Smooth muscle cell (in vitro differentiated cells): ENCODE results near the gene ENPP7. TPM values are rescaled to one million over a fixed set of nuclear protein-coding genes. Genes with fewer than 3 reads are reported as not detected.

Experiments used
- DNase-seq: peaks from one replicate; lab custom pipeline; 2025; ENCODE audit not compliant: unreplicated experiment; lab: John Stamatoyannopoulos, UW
- H2AFZ ChIP-seq: fragments of 200-600 bp; sonication (generic); 2 replicates; pipeline ENCODE4 v1.6.0; 2016; ENCODE audit warnings: antibody characterized with exemption, low read depth, mild to moderate bottlenecking
- H3F3A ChIP-seq: fragments of 200-600 bp; sonication (generic); 2 replicates; pipeline ENCODE4 v1.6.0; 2017; ENCODE audit warnings: antibody characterized with exemption, low read depth
- H3K27ac ChIP-seq: fragments of 200-600 bp; sonication (generic); 2 replicates; pipeline ENCODE4 v1.5.1; 2016; ENCODE audit warnings: low read depth, mild to moderate bottlenecking
- H3K27me3 ChIP-seq: fragments of 200-600 bp; sonication (generic); 2 replicates; pipeline ENCODE4 v1.6.1; 2016; ENCODE audit warnings: low read depth, mild to moderate bottlenecking
- H3K36me3 ChIP-seq: fragments of 200-600 bp; sonication (generic); 2 replicates; pipeline ENCODE4 v1.5.1; 2016; ENCODE audit warnings: low read depth
- H3K4me1 ChIP-seq: fragments of 200-600 bp; sonication (generic); 2 replicates; pipeline ENCODE4 v1.5.1; 2016; ENCODE audit warnings: low read depth
- H3K4me2 ChIP-seq: fragments of 200-600 bp; sonication (generic); 2 replicates; pipeline ENCODE4 v1.6.0; 2016; ENCODE audit warnings: mild to moderate bottlenecking
- H3K4me3 ChIP-seq: fragments of 200-600 bp; sonication (generic); 2 replicates; pipeline ENCODE4 v1.5.1; 2016; ENCODE audit warnings: mild to moderate bottlenecking
- H3K79me2 ChIP-seq: fragments of 200-600 bp; sonication (generic); 2 replicates; pipeline ENCODE4 v1.6.0; 2016; ENCODE audit warnings: low read depth, mild to moderate bottlenecking
- H3K9ac ChIP-seq: fragments of 200-600 bp; sonication (generic); 2 replicates; pipeline ENCODE4 v1.6.0; 2016; ENCODE audit warnings: low read depth
- H3K9me3 ChIP-seq: fragments of 200-600 bp; sonication (generic); replicated peaks from 2 replicates; pipeline ENCODE4 v1.5.1; 2016; ENCODE audit warnings: low read depth
- H4K20me1 ChIP-seq: fragments of 200-600 bp; sonication (generic); 2 replicates; pipeline ENCODE4 v1.6.0; 2016; ENCODE audit warnings: low read depth
- WGBS: methylation state at CpG from one replicate; pipeline ENCODE4 v1.1.7; 2016; ENCODE audit warnings: low lambda C conversion rate; 5-methylcytosine and 5-hydroxymethylcytosine counted together
- polyA plus RNA-seq: library from polyadenylated mRNA; unstranded; fragments of >200 nt; fragmentation: Nextera tagmentation; extraction: Ambion mirVana; gene quantifications from 2 replicates; pipeline ENCODE4 v1.2.1, GENCODE V29; 2016
- total RNA-seq: library from RNA; depleted of rRNA; stranded (reverse); fragments of >200 nt; gene quantifications from 2 replicates; pipeline ENCODE4 v1.2.3, GENCODE V29; 2014
- TF ChIP-seq, protein P1 (sequence below): fragments of 200-600 bp; sonication (generic); IDR thresholded peaks from 2 replicates; pipeline ENCODE4 v1.5.1; 2017; ENCODE audit warnings: borderline replicate concordance, mild to moderate bottlenecking, antibody characterized with exemption; ENCODE audit not compliant: insufficient read depth, poor library complexity, severe bottlenecking

Gene ENPP7
- total and polyA plus RNA-seq, 2 experiments from 2014 or later, result not detected

DNA sequence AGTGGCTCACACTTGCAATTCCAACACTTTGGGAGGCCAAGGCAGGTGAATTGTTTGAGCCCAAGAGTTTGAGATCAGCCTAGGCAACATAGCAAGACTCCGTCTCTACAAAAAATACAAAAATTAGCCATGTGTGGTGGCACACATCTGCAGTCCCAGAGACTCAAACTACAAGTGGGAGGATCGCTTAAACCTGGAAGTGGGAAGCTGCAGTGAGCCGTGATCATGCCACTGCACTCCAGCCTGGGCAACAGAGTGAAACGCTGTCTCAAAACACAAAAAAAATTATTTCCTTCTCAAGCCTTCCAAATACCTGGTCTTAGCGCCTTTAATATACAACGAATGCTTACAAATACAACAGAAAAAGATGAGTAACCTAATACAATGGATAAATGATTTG is 27.5 kb downstream of the ENPP7 start:
- no peaks in the 10 kb centered on the region for H3F3A ChIP-seq
- H3K36me3 ChIP-seq, result no peaks in the 10 kb centered on the region
- TF ChIP-seq, protein P1, sequence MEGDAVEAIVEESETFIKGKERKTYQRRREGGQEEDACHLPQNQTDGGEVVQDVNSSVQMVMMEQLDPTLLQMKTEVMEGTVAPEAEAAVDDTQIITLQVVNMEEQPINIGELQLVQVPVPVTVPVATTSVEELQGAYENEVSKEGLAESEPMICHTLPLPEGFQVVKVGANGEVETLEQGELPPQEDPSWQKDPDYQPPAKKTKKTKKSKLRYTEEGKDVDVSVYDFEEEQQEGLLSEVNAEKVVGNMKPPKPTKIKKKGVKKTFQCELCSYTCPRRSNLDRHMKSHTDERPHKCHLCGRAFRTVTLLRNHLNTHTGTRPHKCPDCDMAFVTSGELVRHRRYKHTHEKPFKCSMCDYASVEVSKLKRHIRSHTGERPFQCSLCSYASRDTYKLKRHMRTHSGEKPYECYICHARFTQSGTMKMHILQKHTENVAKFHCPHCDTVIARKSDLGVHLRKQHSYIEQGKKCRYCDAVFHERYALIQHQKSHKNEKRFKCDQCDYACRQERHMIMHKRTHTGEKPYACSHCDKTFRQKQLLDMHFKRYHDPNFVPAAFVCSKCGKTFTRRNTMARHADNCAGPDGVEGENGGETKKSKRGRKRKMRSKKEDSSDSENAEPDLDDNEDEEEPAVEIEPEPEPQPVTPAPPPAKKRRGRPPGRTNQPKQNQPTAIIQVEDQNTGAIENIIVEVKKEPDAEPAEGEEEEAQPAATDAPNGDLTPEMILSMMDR, result no peak
- no peaks in the 10 kb centered on the region for H4K20me1 ChIP-seq
- no peak overlapping the region for H3K4me2 ChIP-seq
- WGBS, result 93% methylated on average over 6 of the region's 6 CpGs
- DNase-seq, result no peak
- H3K4me1 ChIP-seq, result no peaks in the 10 kb centered on the region
- H3K79me2 ChIP-seq, result no peaks in the 10 kb centered on the region
- H3K9me3 ChIP-seq, result no peaks in the 10 kb centered on the region
- no peak overlapping the region for H3K27ac ChIP-seq
- peaks cover 10% of the 10 kb centered on the region for H3K27me3 ChIP-seq
- no peak overlapping the region for H3K9ac ChIP-seq
- no peak overlapping the region for H2AFZ ChIP-seq
- no peak overlapping the region for H3K4me3 ChIP-seq

DNA sequence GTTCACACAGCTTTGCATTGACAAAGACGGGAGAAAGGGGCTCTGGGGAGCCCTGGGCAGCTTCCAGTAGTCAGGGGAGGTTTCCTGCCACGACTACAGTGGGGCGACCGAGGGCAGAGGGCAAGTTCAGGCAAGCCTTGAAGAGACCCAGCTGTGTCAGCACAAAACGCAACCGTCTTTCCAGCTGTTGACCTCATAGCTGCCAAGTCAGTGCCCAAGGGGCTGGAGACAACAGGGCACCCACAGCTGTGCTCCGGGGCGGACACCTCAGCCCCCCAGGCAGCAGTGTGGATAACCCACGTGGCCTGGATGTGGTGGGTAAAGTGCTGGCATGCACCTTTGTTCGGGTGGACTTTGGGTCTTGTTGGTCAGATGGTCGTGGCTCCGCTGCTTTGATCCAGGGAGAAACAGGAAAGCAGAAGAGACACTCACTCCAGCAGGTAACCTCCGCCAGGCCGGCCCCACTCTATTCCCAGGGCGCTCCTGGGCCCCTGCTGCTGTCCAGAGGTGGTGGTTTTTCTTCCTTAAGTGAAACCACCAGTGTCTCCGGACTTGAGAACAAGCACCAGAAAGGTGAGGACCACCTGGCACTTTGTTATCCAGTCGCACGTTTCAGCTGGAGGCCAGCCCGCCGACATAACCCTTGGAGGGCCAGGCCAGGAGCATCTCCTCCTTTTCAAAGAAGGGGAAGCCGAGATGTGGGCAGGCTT is 29.6 kb downstream of the ENPP7 start:
- H3K27ac ChIP-seq, result no peak overlapping the region
- H3F3A ChIP-seq, result no peaks in the 10 kb centered on the region
- no peaks in the 10 kb centered on the region for H3K9me3 ChIP-seq
- H3K79me2 ChIP-seq, result no peaks in the 10 kb centered on the region
- H2AFZ ChIP-seq, result no peak overlapping the region
- H3K27me3 ChIP-seq, result peaks cover 3% of the 10 kb centered on the region
- no peaks in the 10 kb centered on the region for H3K4me1 ChIP-seq
- 92% methylated on average over 21 of the region's 21 CpGs for WGBS
- no peak overlapping the region for H3K4me3 ChIP-seq
- H3K36me3 ChIP-seq, result no peaks in the 10 kb centered on the region
- H3K9ac ChIP-seq, result no peak overlapping the region
- TF ChIP-seq, protein P1, result no peak
- DNase-seq, result no peak
- no peak overlapping the region for H3K4me2 ChIP-seq
- no peaks in the 10 kb centered on the region for H4K20me1 ChIP-seq

DNA sequence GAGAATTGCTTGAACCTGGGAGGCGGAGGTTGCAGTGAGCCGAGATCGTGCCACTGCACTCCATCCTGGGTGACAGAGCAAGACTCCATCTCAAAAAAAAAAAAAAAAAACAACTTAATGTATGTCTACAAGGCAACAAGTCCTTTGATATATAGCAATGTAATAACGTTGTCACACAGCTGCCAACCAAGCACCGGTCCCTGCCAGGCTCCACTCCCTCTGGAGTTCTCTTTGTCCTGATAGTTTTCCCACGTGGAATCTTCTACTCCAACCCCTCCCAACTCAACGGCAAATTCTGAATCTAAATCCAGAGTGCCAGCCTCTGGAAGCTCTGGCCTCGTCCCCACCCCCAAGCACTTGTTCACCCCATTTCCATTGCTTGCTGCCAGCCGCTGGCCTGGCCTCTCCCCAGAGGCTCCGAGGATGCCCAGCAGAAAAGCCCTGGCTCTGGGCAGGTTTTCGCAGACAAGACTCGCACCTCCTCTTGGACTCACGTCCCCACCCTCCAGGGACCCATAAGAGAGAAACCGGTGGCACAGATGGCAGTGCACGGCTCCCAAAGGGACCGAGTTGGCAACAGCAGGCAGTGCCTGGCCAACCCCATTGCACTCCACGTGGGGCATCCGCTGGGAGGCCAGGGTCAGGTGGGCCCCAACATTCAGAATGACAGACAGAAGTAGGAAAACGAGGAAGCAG is 31.3 kb downstream of the ENPP7 start:
- Histone ChIP-seq H3K36me3 (no peaks in the 10 kb centered on the region), H2AFZ (no peak overlapping the region), H4K20me1 (no peaks in the 10 kb centered on the region), H3K4me2 (no peak overlapping the region), H3K9ac (no peak overlapping the region), H3F3A (no peaks in the 10 kb centered on the region), H3K79me2 (no peaks in the 10 kb centered on the region), H3K9me3 (no peaks in the 10 kb centered on the region), H3K4me1 (no peaks in the 10 kb centered on the region), H3K4me3 (no peak overlapping the region), H3K27ac (no peak overlapping the region), H3K27me3 (no peaks in the 10 kb centered on the region)
- WGBS, result 92% methylated on average over 19 of the region's 19 CpGs
- no peak for DNase-seq
- TF ChIP-seq, protein P1, result no peak

GRCh38 chr17:79765708-79766107 is 35.0 kb downstream of the ENPP7 start:
- WGBS, result 84% methylated on average over 3 of the region's 3 CpGs

More at GRCh38 chr17:79765708-79766107, 35.0 kb downstream of the ENPP7 start:
- Histone ChIP-seq H3K27me3 (no peaks in the 10 kb centered on the region), H4K20me1 (no peaks in the 10 kb centered on the region), H3K4me2 (no peak overlapping the region), H3K27ac (no peak overlapping the region), H3K36me3 (no peaks in the 10 kb centered on the region), H3K4me3 (no peak overlapping the region), H2AFZ (no peak overlapping the region), H3K9me3 (no peaks in the 10 kb centered on the region), H3K4me1 (no peaks in the 10 kb centered on the region), H3K79me2 (no peaks in the 10 kb centered on the region), H3F3A (no peaks in the 10 kb centered on the region), H3K9ac (no peak overlapping the region)
- no peak for DNase-seq
- TF ChIP-seq, protein P1, result no peak
